ENCODE data around the gene AHI1.
"Not testable (repeated sequence)": the region's sequence is repeated elsewhere in the genome, so short reads cannot be mapped to it uniquely, and the experiment has no call there.

The AHI1 gene

GRCh38 chr6:135505222-135505621 is 7.7 kb upstream of the AHI1 start:
- DNase-seq: no peak

DNA sequence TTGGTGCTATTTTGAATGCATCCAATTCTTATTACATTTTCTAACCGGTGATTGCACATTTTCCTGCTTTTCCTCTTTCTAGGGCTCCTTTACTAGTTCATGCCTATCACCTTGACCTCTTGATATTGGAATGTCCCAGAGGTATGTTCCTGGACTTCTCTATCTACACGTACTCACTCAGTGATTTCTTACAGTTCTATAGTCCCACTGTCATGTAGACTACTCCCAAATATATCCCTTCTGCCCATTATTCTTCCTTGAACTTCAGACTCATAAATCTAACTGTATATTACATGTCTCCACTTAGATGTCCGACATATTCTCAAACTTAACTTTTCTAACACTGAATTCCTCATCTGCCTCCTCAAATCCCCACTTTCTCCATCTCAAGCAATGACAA is 7.2 kb upstream of the AHI1 start:
- DNase-seq: no peak

- DNase-seq: no peak
These were observed 6.3 kb upstream of the AHI1 start for GRCh38 chr6:135503703-135504475.

DNA sequence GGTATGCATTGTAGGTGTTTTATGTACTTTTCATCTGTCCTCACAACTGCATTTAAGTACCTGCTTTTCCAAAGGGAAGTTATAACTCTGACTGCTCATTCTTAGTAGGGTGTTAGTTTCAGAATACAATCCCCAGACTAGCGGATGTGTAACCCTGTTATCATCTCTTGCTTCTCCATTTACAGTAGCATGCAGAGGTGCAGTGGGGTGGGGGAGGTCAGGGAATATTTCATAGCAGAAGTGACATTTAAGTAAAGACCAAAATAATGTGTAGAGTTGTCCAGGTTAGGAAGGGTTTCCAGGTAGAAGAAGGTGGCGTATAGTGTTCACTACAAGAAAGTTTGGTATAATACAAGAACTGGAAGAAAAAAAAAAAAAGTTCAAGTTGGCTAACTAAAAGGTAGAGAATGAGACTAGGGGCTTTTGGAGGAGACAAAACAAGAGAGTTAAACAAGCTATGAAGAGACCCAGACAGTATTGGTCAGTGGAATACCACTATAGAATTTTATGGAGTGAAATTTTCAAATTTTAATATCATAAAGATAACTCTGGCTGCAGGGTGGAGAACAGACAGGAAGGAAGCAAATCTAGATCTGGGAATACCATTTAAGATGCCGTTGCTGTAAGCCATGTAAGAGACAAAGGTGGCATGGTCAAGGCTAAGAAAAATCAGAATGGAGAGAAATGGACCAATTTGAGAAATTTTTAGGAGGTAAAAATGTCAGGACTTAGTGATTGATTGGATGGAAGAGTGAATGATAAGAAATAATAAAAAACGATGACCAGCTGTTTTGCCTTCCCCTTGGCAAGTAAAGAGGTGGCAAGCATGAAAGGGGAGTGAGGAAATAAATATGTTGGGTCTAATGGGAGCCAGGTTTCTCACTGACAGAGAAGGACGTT is 2.2 kb upstream of the AHI1 start:
- DNase-seq: no peak

DNA sequence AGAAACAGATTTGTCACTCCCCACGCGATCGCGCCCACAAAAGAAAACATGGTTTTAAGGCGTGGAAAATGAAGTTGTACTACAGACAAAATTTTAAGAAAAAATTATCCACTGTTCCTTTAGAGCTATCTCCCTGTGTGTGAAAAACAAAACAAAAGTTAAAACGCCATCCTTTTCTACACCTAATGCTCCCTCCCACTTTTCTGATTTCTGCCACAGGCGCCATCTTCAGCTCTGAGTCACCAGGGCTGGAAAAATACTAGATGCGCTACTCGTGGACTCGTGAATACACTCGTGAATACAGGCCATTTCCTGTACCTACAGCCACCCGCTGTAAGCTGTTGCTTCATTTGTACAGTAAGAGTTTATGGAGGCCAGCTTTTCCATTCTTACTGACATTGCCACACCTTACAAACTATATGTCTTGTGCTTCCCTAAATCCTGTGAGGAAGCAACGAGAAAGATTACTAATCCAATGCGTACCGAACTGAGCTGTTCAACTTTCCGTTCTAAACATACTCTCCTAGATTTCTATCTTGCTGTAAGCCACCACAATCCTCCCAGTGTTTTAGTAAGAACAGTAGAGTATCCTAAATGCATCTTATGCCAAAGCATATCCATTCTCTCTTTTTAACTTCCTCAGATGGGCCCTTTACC is 773 bp upstream of the AHI1 start:
- DNase-seq: peak; percentile 53

DNA sequence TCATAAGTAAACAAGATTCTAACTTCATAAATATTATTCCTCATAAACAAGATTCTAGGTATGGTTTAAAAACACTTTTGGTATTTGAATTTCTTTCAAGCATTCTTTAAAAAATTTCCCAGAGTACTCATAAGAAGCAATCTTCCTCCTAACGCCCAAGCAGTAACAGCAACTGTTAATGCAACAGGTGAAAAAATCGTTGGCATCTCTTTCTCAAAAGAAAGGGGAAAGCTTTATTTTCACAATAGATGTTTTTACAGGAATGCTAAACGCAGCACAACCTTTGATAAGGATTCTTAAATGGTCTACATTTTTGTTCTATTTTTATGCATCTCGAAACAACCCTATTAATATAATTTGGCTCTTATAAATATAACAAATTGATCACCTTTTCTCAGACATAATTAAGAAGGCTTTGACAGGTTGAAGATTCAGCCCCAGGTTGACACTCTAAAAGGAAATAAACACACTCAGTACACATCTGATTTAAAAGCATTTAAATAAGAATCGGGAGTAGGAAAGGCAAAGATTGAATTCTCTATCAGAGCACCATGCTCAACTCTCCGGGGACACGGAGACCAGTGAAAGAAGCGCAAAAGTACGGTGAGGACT is 634 bp downstream of the AHI1 start:
- DNase-seq: no peak

DNA sequence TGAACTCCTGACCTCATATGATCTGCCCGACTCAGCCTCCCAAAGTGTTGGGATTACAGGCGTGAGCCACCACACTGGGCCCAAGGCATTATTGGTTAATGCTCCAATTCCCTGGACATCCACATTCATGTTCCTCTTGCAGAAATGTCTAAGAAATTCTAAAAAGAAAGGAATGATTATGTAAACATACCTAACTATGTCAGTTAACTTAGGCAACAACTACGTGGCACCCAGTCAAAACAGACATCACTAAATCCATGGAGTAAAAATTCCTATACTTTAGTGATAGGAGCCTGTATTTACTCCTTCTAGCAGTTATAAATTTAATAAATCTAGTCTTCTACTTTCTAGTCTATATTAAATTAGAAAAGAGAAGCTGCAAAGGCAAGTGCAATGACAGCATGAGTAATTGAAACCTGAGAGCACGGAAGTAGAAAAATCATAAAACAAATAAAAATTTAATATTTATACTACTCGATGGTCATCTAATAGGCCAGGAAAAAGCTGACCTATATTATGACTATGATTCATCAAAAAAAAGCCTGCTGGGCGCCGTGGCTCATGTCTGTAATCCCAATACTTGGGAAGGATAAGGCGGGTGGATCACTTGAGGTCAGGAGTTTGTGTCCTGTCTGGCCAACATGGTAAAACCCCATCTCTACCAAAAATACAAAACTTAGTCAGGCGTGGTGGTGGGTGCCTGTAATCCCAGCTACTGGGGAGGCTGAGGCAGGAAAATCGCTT is 4.2 kb downstream of the AHI1 start:
- no peak for DNase-seq

DNA sequence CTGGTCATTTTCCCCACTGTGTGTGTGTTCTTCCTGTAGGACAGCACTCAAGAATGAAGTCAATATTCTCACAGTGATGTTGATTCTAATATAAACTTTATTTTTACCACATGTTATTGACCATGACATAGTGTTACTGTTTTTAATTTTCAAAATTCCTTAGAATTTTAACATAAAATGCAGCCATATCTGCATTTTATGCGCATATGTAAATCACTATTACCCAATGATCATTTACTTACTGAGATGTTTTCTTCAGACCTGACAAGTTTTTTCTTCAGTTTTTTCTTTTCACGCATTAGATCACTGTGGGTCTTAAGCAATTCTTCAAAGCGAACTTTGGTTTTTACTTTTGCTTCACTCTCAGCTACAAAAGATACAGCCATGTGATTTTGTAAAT is 7.2 kb downstream of the AHI1 start:
- no peak for DNase-seq

GRCh38 chr6:135488023-135488422 is 9.5 kb downstream of the AHI1 start:
- DNase-seq: no peak

DNA sequence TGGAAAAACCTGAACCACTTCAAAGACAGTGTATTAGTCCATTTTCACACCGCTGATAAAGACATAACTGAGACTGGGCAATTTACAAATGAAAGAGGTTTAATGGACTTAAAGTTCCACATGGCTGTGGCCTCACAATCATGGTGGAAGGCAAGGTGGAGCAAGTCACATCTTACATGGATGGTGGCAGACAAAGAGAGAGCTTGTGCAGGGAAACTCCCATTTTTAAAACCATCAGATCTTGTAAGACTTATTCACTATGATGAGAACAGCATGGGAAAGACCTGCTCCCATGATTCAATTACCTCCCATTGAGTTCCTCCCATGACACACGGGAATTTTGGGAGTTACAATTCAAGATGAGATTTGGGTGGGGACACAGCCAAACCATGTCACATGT is 13.6 kb downstream of the AHI1 start:
- DNase-seq: not testable (repeated sequence)

GRCh38 chr6:135481783-135482369 is 15.7 kb downstream of the AHI1 start:
- no peak for DNase-seq

DNA sequence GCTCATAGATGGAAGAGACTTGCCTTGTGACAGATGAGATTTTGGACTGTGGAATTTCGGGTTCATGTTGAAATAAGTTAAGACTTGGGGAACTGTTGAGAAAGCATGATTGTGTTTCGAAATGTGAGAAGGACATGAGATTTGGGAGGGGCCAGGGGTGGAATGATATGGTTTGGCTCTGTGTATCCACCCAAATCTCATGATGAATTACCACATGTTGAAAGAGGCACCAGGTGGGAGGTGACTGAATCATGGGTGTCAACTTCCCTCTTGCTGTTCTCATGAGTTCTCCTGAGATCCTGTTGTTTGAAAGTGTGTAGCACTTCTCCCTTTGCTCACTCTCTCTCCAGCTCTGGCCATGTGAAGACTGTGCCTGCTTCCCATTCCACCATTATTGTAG is 17.9 kb downstream of the AHI1 start:
- no peak for DNase-seq

DNA sequence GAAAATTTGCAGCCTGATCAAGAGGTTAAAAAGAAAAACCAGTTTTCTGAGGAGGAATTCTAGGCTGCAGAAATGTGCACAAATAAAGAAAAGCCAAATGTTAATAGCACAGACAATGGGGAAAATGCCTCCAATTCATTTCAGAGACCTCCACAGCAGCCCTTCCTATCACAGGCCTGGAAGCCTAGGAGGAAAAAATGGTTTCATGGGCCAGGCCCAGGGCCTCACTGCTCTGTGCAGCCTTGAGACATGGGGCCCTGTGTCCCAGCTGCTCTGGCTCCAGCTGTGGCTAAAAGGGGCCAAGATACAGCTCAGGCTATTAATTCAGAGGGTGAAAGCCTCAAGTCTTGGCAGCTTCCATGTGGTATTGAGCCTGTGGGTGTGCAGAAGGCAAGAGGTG is 18.9 kb downstream of the AHI1 start:
- no peak for DNase-seq

- DNase-seq: no peak
These were observed 22.2 kb downstream of the AHI1 start for GRCh38 chr6:135475292-135475886.

DNA sequence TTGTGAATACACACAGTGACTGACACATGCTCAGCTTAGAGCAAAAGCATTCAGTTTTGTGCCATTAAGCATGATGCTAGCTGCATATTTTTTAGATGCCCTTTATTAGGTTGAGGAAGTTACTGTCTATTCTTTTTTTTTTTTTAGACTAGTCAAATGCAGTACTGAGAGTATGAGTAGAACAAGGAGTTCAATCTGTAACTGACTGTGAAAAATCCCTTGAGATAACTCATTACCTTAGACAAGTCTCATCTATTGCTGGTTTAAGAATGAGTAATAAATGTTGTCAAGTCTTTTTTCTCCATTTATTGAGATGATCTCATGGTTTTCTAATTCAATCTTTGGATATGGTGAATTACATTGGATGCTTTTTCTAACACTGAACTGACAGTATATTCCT is 23.2 kb downstream of the AHI1 start:
- DNase-seq: no peak

GRCh38 chr6:135465903-135466302 is 31.6 kb downstream of the AHI1 start:
- DNase-seq: no peak

DNA sequence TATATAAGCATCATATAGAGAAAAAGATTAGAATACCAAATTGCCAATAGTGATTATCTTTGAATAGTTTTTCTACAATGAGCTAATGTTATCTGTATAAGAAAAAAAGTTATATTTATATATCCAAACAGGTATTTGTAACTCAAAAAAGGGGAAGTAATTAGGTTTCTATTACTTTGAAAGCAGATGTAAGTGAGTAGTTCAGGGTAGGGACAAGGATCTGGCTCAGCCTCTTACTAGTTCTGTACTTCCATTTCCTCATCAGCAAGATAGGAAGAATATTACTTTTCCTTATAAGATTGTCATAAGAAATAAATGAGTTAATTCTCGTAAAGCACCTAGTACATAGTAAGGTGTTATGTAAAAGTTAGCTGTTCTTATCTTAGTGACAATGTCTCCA is 32.2 kb downstream of the AHI1 start:
- DNase-seq: no peak

DNA sequence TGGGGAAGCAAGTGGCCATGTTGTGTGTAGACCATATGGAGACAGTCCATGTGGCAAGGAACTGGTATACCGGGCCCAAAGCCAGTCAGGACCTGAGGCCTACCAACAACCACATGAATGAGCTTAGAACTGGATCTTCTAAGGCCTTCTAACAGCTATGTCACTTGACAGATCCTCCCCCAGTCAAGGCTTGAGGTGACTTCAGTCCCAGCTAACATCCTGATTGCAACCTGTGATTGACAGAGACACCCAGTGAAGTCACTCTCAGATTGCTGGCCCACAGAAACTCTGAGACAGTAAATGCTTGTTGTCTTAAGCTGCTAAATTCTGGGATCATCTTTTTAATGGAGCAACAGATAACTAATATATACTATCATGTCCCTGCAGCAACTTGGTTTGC is 32.9 kb downstream of the AHI1 start:
- DNase-seq: no peak

DNA sequence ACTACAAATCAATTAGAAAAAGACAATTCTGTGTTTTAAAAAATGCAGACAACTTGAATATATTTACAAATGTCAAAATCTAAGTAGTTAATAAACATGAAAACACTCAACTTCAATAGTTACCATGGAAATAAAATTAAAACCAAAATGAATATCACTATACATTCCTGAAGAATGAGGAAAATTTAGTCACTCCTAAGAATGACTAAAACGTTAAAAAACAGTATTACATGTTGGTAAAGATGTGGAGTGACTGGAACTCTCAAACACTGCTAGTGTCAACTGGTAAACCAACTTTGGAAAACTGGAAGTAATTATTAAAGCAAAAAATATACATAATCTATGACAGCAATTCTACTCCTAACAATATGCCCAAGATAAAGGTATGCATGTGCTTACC is 36.3 kb downstream of the AHI1 start:
- DNase-seq: no peak

DNA sequence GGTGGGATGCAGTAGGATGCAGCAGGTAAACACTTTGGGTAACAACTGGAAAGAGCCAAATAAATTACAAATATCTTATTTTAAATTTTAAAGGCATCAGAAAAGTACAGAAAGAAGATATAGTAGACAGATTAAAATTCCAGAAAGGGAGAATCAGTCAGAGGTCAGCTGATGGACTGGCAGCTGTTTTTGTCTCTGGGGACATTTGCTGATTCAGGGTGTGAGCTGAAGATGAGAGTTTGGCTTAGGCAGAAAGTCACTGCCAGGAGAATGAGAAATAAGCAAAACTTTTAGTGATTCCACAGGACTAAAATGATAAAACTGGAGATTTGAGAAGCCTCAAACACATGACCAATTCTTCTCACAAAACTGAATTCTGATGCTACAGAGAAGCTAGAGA is 39.5 kb downstream of the AHI1 start:
- no peak for DNase-seq

- DNase-seq: no peak
These were observed 45.8 kb downstream of the AHI1 start for GRCh38 chr6:135451617-135452190.
